ENCODE results near the gene KRT35. TPM values are rescaled to one million over a fixed set of nuclear protein-coding genes. Genes with fewer than 3 reads are reported as not detected.

Gene KRT35
- total and polyA plus RNA-seq, 4 donors: not detected

DNA sequence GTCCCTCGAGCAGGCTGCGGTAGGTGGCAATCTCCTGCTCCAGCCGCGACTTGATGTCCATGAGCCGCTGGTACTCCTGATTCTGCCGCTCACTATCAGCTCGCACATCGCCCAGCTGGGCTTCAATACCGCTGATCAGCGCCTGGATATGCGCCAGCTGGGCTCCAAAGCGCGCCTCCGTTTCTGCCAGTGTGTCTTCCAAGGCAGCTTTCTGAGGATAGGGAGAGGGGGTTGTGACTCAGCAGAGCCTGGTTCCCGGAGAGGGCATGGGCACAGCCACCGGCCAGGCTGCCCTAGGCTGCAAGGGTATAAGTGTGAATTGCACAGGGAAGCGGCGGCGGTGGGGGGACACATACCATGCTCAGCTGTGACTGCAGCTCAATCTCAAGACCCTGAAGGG lies 42.8 kb upstream of the KRT35 start:
- Histone ChIP-seq H3K9ac (ENCODE audit: low read depth in 1 of 2, low read length in 2 of 2) (no peak overlapping the region), H3K9me3 (ENCODE audit: control insufficient read depth in 4 of 4, low read length in 3 of 4) (no peaks in the 10 kb centered on the region), H3K27ac (ENCODE audit: low read depth in 1 of 2, low read length in 2 of 2) (no peak overlapping the region), H3K4me3 (ENCODE audit: low read depth in 1 of 3, low read length in 3 of 3) (no peak overlapping the region), H3K27me3 (ENCODE audit: control insufficient read depth in 4 of 4, insufficient read depth in 4 of 4, low read length in 3 of 4) (peaks cover 0 to 5% (median 2%) of the 10 kb centered on the region in 4 donors), H3K36me3 (ENCODE audit: control insufficient read depth in 4 of 4, insufficient read depth in 3 of 4, low read depth in 1 of 4, low read length in 3 of 4) (no peaks in the 10 kb centered on the region), H3K4me1 (ENCODE audit: control insufficient read depth in 4 of 4, insufficient read depth in 4 of 4, low read length in 3 of 4) (peaks cover 0 to 10% (median 4%) of the 10 kb centered on the region in 4 donors)
- no peak for DNase-seq (ENCODE audit: low spot score)
- 82% methylated on average over 19 of the region's 19 CpGs for WGBS
- TF ChIP-seq, protein P1, sequence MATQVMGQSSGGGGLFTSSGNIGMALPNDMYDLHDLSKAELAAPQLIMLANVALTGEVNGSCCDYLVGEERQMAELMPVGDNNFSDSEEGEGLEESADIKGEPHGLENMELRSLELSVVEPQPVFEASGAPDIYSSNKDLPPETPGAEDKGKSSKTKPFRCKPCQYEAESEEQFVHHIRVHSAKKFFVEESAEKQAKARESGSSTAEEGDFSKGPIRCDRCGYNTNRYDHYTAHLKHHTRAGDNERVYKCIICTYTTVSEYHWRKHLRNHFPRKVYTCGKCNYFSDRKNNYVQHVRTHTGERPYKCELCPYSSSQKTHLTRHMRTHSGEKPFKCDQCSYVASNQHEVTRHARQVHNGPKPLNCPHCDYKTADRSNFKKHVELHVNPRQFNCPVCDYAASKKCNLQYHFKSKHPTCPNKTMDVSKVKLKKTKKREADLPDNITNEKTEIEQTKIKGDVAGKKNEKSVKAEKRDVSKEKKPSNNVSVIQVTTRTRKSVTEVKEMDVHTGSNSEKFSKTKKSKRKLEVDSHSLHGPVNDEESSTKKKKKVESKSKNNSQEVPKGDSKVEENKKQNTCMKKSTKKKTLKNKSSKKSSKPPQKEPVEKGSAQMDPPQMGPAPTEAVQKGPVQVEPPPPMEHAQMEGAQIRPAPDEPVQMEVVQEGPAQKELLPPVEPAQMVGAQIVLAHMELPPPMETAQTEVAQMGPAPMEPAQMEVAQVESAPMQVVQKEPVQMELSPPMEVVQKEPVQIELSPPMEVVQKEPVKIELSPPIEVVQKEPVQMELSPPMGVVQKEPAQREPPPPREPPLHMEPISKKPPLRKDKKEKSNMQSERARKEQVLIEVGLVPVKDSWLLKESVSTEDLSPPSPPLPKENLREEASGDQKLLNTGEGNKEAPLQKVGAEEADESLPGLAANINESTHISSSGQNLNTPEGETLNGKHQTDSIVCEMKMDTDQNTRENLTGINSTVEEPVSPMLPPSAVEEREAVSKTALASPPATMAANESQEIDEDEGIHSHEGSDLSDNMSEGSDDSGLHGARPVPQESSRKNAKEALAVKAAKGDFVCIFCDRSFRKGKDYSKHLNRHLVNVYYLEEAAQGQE (IDR thresholded peaks at IDR 0.05): no peak
- TF ChIP-seq, protein P2, sequence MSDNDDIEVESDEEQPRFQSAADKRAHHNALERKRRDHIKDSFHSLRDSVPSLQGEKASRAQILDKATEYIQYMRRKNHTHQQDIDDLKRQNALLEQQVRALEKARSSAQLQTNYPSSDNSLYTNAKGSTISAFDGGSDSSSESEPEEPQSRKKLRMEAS (IDR thresholded peaks at IDR 0.05): no peak
- TF ChIP-seq TAF1 (conservative IDR thresholded peaks at IDR 0.05): no peak
- TF ChIP-seq EGR1 (IDR thresholded peaks at IDR 0.05; ENCODE audit: low read depth in 2 of 2): no peak
- no peak for TF ChIP-seq GABPA (IDR thresholded peaks at IDR 0.05 in 1 of 2, conservative IDR thresholded peaks at IDR 0.05 in 1 of 2)
- TF ChIP-seq, protein P3, sequence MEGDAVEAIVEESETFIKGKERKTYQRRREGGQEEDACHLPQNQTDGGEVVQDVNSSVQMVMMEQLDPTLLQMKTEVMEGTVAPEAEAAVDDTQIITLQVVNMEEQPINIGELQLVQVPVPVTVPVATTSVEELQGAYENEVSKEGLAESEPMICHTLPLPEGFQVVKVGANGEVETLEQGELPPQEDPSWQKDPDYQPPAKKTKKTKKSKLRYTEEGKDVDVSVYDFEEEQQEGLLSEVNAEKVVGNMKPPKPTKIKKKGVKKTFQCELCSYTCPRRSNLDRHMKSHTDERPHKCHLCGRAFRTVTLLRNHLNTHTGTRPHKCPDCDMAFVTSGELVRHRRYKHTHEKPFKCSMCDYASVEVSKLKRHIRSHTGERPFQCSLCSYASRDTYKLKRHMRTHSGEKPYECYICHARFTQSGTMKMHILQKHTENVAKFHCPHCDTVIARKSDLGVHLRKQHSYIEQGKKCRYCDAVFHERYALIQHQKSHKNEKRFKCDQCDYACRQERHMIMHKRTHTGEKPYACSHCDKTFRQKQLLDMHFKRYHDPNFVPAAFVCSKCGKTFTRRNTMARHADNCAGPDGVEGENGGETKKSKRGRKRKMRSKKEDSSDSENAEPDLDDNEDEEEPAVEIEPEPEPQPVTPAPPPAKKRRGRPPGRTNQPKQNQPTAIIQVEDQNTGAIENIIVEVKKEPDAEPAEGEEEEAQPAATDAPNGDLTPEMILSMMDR (IDR thresholded peaks at IDR 0.05; ENCODE audit: low read depth, low read length, missing input control): no peak
- no peak for TF ChIP-seq RXRA (IDR thresholded peaks at IDR 0.05)
- no peak for TF ChIP-seq SP1 (IDR thresholded peaks at IDR 0.05)

DNA sequence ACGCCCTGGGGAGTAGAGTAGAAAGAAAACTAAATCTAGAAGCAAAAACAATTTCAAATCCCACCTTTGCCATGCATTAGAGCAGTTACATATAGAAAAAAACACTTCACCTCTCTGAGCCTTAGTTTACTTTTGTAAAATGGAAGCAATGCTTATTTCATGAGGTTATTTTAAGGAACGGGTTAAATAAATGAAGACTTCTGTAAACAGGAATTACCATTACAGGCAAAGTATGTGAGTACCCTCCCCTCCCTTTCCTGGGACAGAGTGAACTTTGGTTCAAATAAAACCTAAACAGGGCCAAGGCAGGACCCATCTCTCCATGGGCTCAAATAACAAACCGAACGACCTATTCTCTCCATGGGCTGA lies 42.3 kb upstream of the KRT35 start:
- no peak overlapping the region for H3K4me3 ChIP-seq (ENCODE audit: low read depth in 1 of 3, low read length in 3 of 3)
- H3K27ac ChIP-seq (ENCODE audit: low read depth in 1 of 2, low read length in 2 of 2): no peak overlapping the region
- no peak for TF ChIP-seq EGR1 (IDR thresholded peaks at IDR 0.05; ENCODE audit: low read depth in 2 of 2)
- TF ChIP-seq, protein P3 (IDR thresholded peaks at IDR 0.05; ENCODE audit: low read depth, low read length, missing input control): no peak
- no peak for TF ChIP-seq RAD21 (IDR thresholded peaks at IDR 0.05)
- TF ChIP-seq RXRA (IDR thresholded peaks at IDR 0.05): no peak
- TF ChIP-seq, protein P2 (IDR thresholded peaks at IDR 0.05): no peak
- TF ChIP-seq SP1 (IDR thresholded peaks at IDR 0.05): no peak
- no peak for TF ChIP-seq JUND (IDR thresholded peaks at IDR 0.05)
- TF ChIP-seq GABPA (IDR thresholded peaks at IDR 0.05 in 1 of 2, conservative IDR thresholded peaks at IDR 0.05 in 1 of 2): no peak
- TF ChIP-seq FOXA2 (IDR thresholded peaks at IDR 0.05): no peak
- TF ChIP-seq, protein P4, sequence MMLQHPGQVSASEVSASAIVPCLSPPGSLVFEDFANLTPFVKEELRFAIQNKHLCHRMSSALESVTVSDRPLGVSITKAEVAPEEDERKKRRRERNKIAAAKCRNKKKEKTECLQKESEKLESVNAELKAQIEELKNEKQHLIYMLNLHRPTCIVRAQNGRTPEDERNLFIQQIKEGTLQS (IDR thresholded peaks at IDR 0.05): no peak
- TF ChIP-seq FOXA1 (IDR thresholded peaks at IDR 0.05): no peak
- no peak for TF ChIP-seq NR2F2 (IDR thresholded peaks at IDR 0.05)
- TF ChIP-seq, protein P1 (IDR thresholded peaks at IDR 0.05): no peak
- TF ChIP-seq YY1 (IDR thresholded peaks at IDR 0.05): no peak
- TF ChIP-seq, protein P5, sequence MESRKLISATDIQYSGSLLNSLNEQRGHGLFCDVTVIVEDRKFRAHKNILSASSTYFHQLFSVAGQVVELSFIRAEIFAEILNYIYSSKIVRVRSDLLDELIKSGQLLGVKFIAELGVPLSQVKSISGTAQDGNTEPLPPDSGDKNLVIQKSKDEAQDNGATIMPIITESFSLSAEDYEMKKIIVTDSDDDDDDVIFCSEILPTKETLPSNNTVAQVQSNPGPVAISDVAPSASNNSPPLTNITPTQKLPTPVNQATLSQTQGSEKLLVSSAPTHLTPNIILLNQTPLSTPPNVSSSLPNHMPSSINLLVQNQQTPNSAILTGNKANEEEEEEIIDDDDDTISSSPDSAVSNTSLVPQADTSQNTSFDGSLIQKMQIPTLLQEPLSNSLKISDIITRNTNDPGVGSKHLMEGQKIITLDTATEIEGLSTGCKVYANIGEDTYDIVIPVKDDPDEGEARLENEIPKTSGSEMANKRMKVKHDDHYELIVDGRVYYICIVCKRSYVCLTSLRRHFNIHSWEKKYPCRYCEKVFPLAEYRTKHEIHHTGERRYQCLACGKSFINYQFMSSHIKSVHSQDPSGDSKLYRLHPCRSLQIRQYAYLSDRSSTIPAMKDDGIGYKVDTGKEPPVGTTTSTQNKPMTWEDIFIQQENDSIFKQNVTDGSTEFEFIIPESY (IDR thresholded peaks at IDR 0.05): no peak
- H3K9me3 ChIP-seq (ENCODE audit: control insufficient read depth in 4 of 4, low read length in 3 of 4): no peaks in the 10 kb centered on the region
- H3K4me1 ChIP-seq (ENCODE audit: control insufficient read depth in 4 of 4, insufficient read depth in 4 of 4, low read length in 3 of 4): peaks cover 0 to 9% (median 4%) of the 10 kb centered on the region in 4 donors
- H3K27me3 ChIP-seq (ENCODE audit: control insufficient read depth in 4 of 4, insufficient read depth in 4 of 4, low read length in 3 of 4): peaks cover 0 to 3% (median 1%) of the 10 kb centered on the region in 4 donors
- DNase-seq (ENCODE audit: low spot score): no peak
- H3K36me3 ChIP-seq (ENCODE audit: control insufficient read depth in 4 of 4, insufficient read depth in 3 of 4, low read depth in 1 of 4, low read length in 3 of 4): no peaks in the 10 kb centered on the region
- H3K9ac ChIP-seq (ENCODE audit: low read depth in 1 of 2, low read length in 2 of 2): no peak overlapping the region
- 61% methylated on average over 4 of the region's 4 CpGs for WGBS
